NCI-H187 treated with DMSO at 0.1 percent for 48 hours (cell line): Measurements from ENCODE around the gene STXBP1.
"Not testable (repeated sequence)": the region's sequence is repeated elsewhere in the genome, so short reads cannot be mapped to it uniquely, and the experiment has no call there.

Experiments used
- DNase-seq: peaks from one replicate; lab custom pipeline; 2025; lab: John Stamatoyannopoulos, UW

STXBP1 gene

GRCh38 chr9:127621339-127621970 is 9.4 kb downstream of the STXBP1 start:
- not testable (repeated sequence) for DNase-seq

DNA sequence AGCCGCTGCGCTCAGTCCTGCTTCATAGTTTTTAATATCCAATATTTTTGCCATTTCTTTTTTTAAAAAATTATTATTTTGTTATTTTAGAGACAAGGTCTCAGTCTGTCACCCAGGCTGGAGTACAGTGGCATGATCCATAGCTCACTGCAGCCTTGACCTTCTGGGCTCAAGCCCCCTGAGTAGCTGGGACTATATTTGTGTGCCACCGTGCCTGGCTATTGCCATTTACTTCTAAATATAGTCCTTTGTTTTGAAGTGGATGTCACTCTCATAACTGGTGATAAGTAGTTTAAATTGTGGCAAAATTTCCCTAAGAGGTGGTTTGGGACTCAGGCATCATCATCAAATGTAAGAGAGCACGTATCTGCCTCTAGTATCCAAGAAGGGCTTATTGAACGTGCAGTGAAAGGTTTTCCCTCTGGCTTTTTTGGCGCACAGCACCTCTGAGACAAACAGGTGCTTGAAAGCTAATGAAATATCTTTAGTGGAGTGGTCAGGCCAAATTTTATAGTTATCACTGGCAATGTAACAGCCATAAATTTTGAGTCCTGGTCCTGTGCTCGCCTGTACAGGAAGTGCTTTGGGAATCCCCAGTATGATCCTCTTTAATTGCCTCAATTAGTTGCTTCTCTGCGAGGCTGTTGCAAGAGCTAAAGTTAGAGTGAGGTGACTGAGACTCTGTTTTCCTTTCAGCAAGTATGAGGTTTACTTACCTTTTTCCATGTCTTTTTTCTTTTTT is 14.8 kb downstream of the STXBP1 start:
- no peak for DNase-seq

GRCh38 chr9:127627494-127627855 is 15.4 kb downstream of the STXBP1 start:
- no peak for DNase-seq

DNA sequence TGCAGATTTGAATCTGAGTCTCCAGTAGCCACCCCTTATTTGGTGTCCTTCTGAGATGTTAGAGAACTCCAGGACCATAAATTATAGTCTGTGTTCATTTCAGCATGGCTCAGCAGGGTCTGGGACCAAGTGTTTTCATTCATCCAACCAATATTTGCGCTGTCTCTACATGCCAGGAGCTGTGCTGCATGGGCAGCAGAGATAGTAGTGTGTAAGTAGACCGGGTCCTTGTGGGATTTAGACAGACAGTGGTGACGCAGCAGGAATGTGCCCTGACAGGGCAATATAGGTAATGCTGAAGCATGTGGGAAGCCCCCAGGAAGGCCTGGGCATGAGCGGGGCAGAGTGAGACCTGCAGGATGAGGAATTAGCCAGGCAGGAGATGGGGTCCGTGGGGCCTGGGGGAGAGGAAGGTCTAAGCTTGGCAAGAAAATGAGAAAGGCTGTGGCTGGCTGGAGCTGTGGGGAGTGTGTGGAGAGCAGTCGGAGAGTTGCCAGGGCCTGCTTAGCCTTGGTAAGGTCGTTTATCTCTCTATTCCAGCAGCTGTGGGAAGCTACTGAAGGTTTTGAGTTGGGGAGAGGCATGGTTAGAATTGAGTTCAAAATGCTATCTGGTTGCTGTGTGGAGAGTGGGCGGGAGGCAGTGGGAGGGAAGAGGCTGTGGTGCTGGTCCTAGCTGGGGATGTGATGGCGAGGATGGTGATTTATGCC is 16.8 kb downstream of the STXBP1 start:
- DNase-seq = no peak

DNA sequence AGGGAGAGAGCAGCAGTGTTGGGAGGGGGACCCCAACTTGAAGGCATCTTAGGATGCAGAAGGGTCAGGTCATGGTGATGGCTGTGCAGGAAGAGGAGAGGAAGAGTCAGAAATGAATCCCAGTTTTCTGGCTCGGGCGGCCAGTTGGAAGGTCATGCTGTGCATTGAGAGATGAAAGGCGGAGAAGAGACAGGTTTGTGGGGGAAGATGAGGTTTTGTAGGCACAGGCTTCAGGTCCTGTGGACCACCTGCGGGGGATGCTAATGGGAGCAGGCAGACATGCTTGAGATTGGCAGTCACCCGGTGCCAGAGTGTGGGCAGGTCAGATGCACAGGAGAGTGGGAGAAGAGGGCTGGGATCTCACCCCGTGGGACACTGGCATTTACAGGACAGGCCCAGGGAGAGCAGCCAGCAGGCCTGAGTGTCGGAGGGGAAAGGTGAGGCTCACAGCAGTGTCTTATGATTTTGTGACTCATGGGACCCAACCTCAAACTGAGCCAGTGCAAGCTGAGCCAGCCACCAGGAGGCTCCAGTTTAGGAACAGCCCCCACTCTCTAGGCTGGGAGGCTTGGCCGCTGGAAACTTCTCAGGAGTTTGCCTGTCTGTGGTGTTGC is 17.5 kb downstream of the STXBP1 start:
- no peak for DNase-seq

GRCh38 chr9:127633216-127633862 is 21.3 kb downstream of the STXBP1 start:
- no peak for DNase-seq

GRCh38 chr9:127634021-127634420 is 21.9 kb downstream of the STXBP1 start:
- no peak for DNase-seq

GRCh38 chr9:127634698-127635097 is 22.6 kb downstream of the STXBP1 start:
- DNase-seq = no peak

- DNase-seq = no peak
Measured at GRCh38 chr9:127635201-127635735, 23.2 kb downstream of the STXBP1 start.

GRCh38 chr9:127637322-127637847 is 25.3 kb downstream of the STXBP1 start:
- no peak for DNase-seq

GRCh38 chr9:127640908-127641545 is 28.9 kb downstream of the STXBP1 start:
- DNase-seq = no peak

DNA sequence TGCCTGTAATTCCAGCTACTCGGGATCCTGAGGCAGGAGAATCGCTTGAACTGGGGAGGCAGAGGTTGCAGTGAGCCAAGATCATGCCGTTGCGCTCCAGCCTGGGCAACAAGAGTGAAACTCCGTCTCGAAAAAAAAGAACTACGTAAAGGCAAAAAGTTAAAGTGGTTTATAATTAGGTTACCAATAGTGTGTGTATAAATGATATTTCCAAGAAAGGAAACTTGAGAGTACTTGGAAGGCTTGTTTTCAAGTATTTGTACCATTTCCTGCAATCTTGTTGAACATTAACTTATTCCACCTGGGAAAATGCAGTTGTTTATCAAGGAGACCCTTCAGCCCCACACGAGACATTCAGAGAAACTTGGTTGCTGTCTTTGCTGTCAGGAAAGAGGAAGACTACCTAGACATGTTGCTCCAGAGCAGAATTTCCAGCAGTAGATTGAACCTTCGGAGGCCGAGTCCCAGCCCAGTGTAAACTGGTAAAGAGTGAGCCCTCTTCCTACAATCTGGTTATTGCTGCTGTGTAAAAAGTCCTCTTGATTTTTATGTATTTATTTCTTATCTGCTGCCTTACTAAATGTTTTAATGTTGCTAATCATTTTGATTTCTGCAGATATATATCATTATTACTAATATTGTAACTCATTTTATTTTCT is 30.1 kb downstream of the STXBP1 start:
- DNase-seq = no peak

GRCh38 chr9:127644146-127644827 is 32.2 kb downstream of the STXBP1 start:
- DNase-seq = no peak

DNA sequence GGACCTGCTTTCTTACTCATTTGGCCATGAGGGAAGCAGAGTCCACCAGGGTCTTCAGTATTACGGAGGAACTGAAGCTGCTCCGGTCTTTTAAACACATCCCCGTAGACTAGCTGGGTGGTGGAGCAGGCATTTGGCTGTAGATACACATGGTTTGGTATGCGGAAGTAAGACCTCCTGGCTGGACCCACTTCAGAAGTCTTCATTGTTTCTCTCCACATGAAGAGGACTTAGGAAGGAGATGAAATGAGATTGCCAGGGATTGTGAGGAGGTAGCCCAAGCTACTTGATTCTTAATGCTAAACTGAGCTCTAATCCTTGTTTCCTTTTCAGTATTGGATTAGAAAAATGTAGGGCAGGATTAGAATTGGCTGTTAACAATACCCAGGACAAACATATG is 32.9 kb downstream of the STXBP1 start:
- DNase-seq = no peak

DNA sequence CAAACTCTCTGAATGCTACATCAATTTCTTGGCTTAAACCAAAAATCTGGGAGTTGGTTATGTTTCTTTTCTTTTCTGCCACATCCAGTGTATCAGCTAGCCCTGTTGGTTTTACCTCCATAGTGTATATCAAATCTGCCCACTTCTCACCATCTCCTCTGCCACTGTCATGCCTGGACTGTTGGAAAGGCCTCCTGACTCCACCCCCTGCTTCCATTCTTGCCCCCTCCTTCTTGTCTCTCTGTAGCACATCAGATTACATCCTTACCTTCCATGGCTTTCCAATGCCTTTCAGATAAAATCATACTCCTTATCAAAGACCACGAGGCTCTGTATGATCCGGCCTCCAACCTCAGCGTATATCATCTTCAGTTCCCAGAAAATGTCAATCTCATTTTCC is 35.4 kb downstream of the STXBP1 start:
- DNase-seq = no peak

- DNase-seq = no peak
Measured at GRCh38 chr9:127650518-127650917, 38.4 kb downstream of the STXBP1 start.

GRCh38 chr9:127651697-127652610 is 39.9 kb downstream of the STXBP1 start:
- no peak for DNase-seq

DNA sequence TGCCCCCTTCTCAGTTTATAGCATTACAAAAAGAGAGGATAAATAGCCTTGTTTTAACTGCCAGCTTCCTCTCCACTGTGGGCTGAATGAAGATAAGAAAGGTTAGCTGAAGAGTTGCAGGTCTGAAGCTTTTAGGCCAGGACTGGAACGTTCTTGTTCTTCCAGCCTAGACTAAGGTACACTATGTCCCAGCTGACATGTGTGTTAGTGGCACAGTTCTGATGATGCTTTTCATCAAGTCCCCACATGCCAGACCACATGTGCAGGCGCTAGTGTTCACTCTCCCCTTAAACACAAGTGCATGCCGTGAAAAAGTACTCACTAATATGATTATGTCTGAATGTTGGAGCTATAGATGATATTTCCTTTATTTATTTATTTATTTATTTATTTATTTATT is 40.7 kb downstream of the STXBP1 start:
- DNase-seq = no peak

DNA sequence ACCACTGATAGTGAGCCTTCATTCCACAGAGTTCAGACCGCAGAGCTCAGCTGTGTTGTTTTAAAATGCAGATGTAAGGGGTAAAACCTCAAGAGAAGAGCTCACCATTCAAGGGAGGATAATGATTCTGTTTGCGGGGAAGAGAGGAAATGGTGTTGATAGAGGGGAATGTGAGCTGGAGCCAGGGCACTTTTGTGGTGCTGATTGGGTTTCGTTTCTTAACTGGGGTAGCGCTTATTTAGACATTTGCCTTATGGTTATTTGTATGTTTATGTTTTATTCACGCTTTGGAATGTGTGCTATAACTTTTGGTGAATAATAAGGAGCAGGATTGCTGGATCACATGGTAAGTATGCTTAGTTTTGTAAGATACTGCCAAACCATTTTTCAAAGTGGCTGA is 42.5 kb downstream of the STXBP1 start:
- no peak for DNase-seq
